GM18499 (cell line): ENCODE measurements around the gene CNBP.
"Not testable (repeated sequence)": the region's sequence is repeated elsewhere in the genome, so short reads cannot be mapped to it uniquely, and the experiment has no call there.

Experiments used
- ATAC-seq: cut with Tn5 transposase; IDR thresholded peaks from one replicate; pipeline ENCODE4 v1.9.1; 2021; ENCODE audit warnings: moderate number of reproducible peaks; ENCODE audit not compliant: insufficient read depth, unreplicated experiment

CNBP gene

GRCh38 chr3:129187857-129188256 lies 4.2 kb upstream of the CNBP start:
- no peak for ATAC-seq

GRCh38 chr3:129185783-129186182 lies 2.1 kb upstream of the CNBP start:
- no peak for ATAC-seq

- ATAC-seq = not testable (repeated sequence)
These were observed 1.3 kb upstream of the CNBP start for GRCh38 chr3:129184784-129185542.

- ATAC-seq = no peak
These were observed 631 bp upstream of the CNBP start for GRCh38 chr3:129184396-129184657.

GRCh38 chr3:129182390-129183185 lies 1.1 kb downstream of the CNBP start:
- no peak for ATAC-seq

- ATAC-seq = no peak
These were observed 1.9 kb downstream of the CNBP start for GRCh38 chr3:129181819-129182218.

- no peak for ATAC-seq
These were observed 3.2 kb downstream of the CNBP start for GRCh38 chr3:129180461-129180860.

- ATAC-seq = no peak
These were observed 7.6 kb downstream of the CNBP start for GRCh38 chr3:129176051-129176450.

- ATAC-seq = no peak
These were observed 10.0 kb downstream of the CNBP start for GRCh38 chr3:129173725-129174124.

GRCh38 chr3:129173206-129173605 lies 10.5 kb downstream of the CNBP start:
- no peak for ATAC-seq

GRCh38 chr3:129166579-129167332 lies 16.9 kb downstream of the CNBP start:
- no peak for ATAC-seq

- ATAC-seq = not testable (repeated sequence)
These were observed 18.1 kb downstream of the CNBP start for GRCh38 chr3:129165594-129165993.

- ATAC-seq = no peak
These were observed 19.2 kb downstream of the CNBP start for GRCh38 chr3:129164500-129164899.

GRCh38 chr3:129162729-129163579 lies 20.7 kb downstream of the CNBP start:
- ATAC-seq = no peak

GRCh38 chr3:129161860-129162271 lies 21.8 kb downstream of the CNBP start:
- no peak for ATAC-seq

- ATAC-seq = peak; percentile 54
These were observed 22.5 kb downstream of the CNBP start, which contains the start of gene ISY1 for GRCh38 chr3:129160891-129161859. TSS of gene ISY1 (minus strand) at chr3:129161063. CDS start at chr3:129160975, 88 bp downstream.

GRCh38 chr3:129144786-129145185 lies 38.9 kb downstream of the CNBP start:
- no peak for ATAC-seq

- ATAC-seq = not testable (repeated sequence)
These were observed 42.7 kb downstream of the CNBP start for GRCh38 chr3:129141011-129141410.

- ATAC-seq = no peak
These were observed 43.8 kb downstream of the CNBP start for GRCh38 chr3:129139911-129140310.
